ENCODE data around the gene VPS13D. TPM values are rescaled to one million over a fixed set of nuclear protein-coding genes. Genes with fewer than 3 reads are reported as not detected.
"Not testable (repeated sequence)": the region's sequence is repeated elsewhere in the genome, so short reads cannot be mapped to it uniquely, and the experiment has no call there.

The VPS13D gene
- total RNA-seq, 2 donors from 2014 or later: 63.5 to 67.6 TPM

DNA sequence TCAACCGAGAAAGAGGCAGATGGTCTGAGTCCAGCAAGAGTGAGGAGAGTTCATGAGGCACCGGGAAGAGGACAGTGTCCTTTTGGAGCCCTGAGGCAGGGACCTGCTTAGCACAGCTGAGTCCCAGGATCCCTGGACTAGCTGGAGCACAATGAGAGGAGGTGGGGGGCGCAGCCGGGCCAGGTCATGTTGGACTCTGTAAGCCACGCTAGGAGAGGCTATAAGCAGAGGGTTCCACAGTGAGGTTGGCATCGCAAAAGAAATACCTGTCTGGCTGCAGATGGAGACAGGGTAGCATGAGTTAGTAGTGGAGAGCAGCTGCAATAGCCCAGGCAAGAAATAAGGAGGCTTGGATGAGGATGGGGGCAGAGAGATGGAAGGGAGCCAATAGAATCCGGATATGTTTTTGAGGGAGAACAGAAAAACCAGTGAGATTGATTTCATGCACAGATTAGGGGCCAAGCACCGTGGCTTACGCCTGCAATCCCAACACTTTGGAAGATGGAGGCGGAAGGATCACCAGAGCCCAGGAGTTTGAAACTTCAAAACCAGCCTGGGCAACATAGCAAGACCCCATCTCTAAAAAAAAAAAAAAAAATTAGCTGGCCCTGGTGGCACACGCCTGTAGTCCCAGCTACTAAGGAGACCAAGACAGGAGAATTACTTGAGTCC, 290.0 kb downstream of the VPS13D start:
- Mint-ChIP-seq H3K36me3 (ENCODE audit: low read depth) (peaks cover 2% of the 10 kb centered on the region), H3K4me3 (no peak overlapping the region), H3K27me3 (no peaks in the 10 kb centered on the region), H3K27ac (peak overlapping the region; percentile 53), H3K4me1 (peaks cover 12% of the 10 kb centered on the region)
- ATAC-seq (no peak), DNase-seq (no peak)
- no peaks in the 10 kb centered on the region for H3K9me3 ChIP-seq (ENCODE audit: control insufficient read depth, low read length, poor library complexity, severe bottlenecking)

DNA sequence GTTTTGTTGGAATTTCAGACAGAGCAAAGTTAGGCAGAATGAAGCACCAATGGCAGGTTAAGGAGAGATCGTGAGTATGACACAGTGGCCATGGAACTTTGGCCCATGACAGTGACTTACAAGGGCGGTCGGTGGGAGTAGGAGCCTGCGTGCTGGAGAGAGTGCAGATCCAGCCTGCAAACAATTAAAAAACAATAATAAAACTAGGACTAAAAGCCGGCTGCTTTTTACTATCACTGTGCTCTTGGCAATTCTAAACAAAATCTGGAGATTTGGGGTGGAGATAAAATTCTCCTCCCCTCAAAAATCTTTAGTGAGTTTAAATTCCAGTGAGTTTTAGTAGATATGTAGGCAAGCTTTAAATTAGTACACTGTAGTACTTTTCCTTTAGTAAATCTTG, 291.3 kb downstream of the VPS13D start:
- peaks cover 11% of the 10 kb centered on the region for H3K4me1 Mint-ChIP-seq
- peaks cover 2% of the 10 kb centered on the region for H3K36me3 Mint-ChIP-seq (ENCODE audit: low read depth)
- no peak for ATAC-seq
- H3K27me3 Mint-ChIP-seq: no peaks in the 10 kb centered on the region
- H3K27ac Mint-ChIP-seq: no peak overlapping the region
- DNase-seq: no peak
- no peak overlapping the region for H3K4me3 Mint-ChIP-seq
- no peaks in the 10 kb centered on the region for H3K9me3 ChIP-seq (ENCODE audit: control insufficient read depth, low read length, poor library complexity, severe bottlenecking)

DNA sequence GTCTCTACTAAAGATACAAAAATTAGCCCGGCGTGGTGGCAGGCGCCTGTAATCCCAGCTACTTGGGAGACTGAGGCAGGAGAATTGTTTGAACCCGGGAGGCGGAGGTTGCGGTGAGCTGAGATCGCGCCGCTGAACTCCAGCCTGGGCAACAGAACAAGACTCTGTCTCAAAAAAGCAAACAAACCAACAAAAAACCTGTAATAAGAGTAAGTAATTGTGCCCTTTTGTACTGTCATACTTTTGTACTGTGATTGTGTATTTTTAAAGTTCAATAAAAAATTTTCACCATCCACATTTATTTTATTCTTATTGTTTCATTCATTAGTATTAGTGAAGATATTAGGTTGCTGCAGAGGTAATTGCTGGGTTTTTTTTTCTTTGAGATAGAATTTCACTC, 292.9 kb downstream of the VPS13D start:
- H3K4me1 Mint-ChIP-seq; H3K4me3 Mint-ChIP-seq; H3K27ac Mint-ChIP-seq; ATAC-seq; H3K9me3 ChIP-seq (ENCODE audit: control insufficient read depth, low read length, poor library complexity, severe bottlenecking); H3K36me3 Mint-ChIP-seq (ENCODE audit: low read depth); DNase-seq; H3K27me3 Mint-ChIP-seq: not testable (repeated sequence)

DNA sequence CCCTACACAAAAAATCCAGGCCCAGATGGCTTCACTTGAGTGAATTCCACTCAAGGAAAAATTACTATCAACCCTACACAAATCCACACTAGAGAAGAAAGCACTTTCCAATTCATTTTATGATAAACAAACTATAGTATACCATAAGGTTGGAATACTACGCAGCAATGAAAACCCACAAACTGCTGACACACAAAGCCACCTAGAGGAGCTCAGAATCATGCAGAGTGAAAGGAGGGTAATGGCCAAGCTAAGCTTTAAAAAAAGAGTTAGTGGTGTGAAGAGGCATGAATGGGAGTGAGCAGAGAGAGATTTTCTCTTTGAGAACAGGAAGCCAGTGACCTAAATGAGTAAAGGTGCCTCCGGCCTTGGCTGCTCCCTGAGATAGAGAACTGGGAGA, 294.4 kb downstream of the VPS13D start:
- Mint-ChIP-seq H3K36me3 (ENCODE audit: low read depth) (no peaks in the 10 kb centered on the region), H3K27ac (no peak overlapping the region), H3K27me3 (no peaks in the 10 kb centered on the region), H3K4me3 (no peak overlapping the region), H3K4me1 (peaks cover 6% of the 10 kb centered on the region)
- DNase-seq (no peak), ATAC-seq (no peak)
- H3K9me3 ChIP-seq (ENCODE audit: control insufficient read depth, low read length, poor library complexity, severe bottlenecking): no peaks in the 10 kb centered on the region

DNA sequence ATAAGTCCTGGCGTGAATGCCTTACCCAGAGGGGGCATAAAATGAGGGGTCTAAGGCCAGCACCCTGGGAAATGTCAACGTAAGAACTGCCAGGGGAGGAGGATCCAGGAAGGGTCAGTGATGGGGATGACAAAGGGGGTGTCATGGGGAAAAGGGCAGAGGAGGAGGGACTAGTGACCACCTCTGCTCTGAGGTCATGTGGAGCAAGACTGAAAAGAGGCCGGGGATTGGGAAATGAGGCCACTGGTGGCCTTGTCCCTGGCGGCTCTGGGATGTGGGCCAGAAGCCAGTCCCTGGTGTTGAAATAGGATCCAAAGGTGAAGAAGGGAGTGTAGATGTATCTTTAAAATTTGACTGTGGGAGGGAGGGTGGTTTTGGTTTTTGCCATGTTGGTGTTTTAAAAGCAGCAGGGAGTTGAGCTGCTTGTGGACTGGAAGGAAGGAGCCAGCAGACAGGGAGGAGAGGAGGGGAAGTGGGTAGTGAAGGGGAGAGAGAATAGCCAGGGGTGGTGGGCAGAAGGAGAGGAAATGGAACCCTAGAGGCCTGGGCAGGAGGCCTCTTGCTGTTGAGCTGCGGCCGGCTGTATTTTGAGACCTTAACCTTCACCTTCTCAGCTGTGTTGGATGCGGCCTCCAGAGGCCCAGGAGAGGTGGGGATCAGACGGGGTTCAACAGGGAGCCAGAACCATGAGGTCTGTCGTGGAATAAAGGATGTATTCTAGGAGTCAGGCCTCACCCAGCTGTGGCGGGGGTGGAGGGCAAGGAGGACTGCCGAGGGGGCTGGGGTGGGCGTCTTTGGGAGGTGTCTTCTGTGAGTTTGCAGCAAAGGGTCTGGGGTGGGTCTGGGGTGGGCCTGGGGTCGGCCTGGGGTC, 295.7 kb downstream of the VPS13D start:
- Mint-ChIP-seq H3K4me3 (no peak overlapping the region), H3K36me3 (ENCODE audit: low read depth) (no peaks in the 10 kb centered on the region), H3K27ac (peak overlapping the region; percentile 0), H3K4me1 (peaks cover 9% of the 10 kb centered on the region), H3K27me3 (no peaks in the 10 kb centered on the region)
- H3K9me3 ChIP-seq (ENCODE audit: control insufficient read depth, low read length, poor library complexity, severe bottlenecking): no peaks in the 10 kb centered on the region
- DNase-seq (no peak), ATAC-seq (no peak)

DNA sequence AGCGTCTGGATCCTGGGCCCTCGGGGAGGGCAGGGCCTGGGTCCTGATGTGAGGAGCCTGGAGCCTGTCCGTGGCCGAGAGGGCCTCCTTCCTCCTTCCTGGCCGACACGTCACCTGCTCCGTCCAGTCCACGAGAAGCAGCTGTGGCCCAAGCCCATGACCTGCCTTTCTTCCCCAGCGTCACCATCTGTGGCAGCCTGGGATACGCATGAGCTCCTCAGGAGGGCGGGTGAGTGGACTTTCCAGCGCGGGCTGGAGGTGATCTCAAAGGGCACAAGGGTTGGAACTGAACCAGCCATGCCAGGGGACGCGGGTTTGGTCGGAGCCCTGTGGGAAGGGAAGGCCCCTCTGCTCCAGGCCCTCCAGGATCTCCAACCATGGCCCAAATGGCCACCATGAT, 297.7 kb downstream of the VPS13D start:
- H3K4me3 Mint-ChIP-seq: no peak overlapping the region
- ATAC-seq (no peak), DNase-seq (no peak)
- H3K36me3 Mint-ChIP-seq (ENCODE audit: low read depth): no peaks in the 10 kb centered on the region
- no peaks in the 10 kb centered on the region for H3K27me3 Mint-ChIP-seq
- no peaks in the 10 kb centered on the region for H3K9me3 ChIP-seq (ENCODE audit: control insufficient read depth, low read length, poor library complexity, severe bottlenecking)
- H3K27ac Mint-ChIP-seq: peak overlapping the region; percentile 45
- H3K4me1 Mint-ChIP-seq: peaks cover 9% of the 10 kb centered on the region

DNA sequence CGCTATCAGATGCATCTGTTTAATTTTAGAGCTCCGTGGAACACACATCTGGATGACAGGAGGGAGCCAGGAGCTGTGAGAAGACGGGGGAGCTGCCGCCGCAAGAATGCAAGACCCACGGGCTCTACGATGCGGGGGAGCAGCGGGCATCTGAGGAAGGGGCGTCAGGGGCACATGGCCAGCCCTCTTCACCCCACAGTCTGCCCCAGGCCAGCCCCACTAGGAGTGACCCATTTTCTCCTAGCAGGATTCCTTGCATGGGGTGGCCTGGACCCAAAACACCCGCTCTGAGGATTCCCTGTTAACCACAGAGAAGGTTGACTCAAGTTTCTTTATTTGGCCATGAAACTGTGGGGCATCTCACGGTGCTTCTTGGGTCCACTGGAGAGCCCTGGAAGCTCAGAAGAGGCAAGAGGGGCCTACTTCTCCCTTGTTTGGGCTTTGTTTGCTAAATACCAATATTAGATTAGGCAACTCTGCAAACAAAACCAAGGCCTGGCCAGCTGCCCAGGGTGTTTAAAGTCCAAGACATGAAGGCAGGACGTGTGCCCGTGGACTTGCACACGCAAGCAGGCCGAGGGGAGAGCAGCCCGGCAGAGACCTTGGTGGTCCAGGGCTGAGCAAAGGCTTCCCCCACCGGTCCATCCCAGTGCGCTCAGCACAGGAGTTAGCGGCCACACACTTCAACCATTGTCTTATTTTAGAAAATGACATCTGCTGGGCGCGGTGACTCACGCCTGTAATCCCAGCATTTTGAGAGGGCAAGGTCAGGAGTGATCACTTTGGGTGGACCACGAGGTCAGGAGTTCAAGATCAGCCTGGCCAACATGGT, 298.4 kb downstream of the VPS13D start:
- Mint-ChIP-seq H3K4me3 (no peak overlapping the region), H3K27ac (peak overlapping the region; percentile 45), H3K36me3 (ENCODE audit: low read depth) (no peaks in the 10 kb centered on the region), H3K27me3 (no peaks in the 10 kb centered on the region), H3K4me1 (peaks cover 10% of the 10 kb centered on the region)
- no peaks in the 10 kb centered on the region for H3K9me3 ChIP-seq (ENCODE audit: control insufficient read depth, low read length, poor library complexity, severe bottlenecking)
- no peak for DNase-seq
- no peak for ATAC-seq

DNA sequence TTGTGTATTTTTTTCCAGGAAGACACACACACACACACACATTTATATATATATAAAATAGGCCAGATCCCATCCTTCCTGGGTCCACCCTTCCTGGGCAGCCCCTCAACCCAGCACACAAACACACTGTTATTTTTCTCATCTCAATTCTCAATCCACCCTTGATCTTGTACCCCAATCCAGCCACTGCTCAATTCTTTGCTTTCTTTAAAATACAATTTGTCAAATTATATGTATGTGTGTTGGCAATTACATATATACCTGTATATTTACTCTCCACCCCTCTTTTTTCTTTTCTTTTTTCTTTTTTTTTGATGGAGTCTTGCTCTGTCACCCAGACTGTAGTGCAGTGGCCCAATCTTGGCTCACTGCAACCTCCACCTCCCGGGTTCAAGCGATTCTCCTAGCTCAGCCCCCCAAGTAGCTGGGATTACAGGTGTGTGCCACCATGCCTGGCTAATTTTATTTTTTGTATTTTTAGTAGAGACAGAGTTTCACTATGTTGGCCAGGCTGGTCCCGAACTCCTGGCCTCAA, 299.9 kb downstream of the VPS13D start:
- no peak overlapping the region for H3K4me3 Mint-ChIP-seq
- no peaks in the 10 kb centered on the region for H3K9me3 ChIP-seq (ENCODE audit: control insufficient read depth, low read length, poor library complexity, severe bottlenecking)
- no peak for ATAC-seq

DNA sequence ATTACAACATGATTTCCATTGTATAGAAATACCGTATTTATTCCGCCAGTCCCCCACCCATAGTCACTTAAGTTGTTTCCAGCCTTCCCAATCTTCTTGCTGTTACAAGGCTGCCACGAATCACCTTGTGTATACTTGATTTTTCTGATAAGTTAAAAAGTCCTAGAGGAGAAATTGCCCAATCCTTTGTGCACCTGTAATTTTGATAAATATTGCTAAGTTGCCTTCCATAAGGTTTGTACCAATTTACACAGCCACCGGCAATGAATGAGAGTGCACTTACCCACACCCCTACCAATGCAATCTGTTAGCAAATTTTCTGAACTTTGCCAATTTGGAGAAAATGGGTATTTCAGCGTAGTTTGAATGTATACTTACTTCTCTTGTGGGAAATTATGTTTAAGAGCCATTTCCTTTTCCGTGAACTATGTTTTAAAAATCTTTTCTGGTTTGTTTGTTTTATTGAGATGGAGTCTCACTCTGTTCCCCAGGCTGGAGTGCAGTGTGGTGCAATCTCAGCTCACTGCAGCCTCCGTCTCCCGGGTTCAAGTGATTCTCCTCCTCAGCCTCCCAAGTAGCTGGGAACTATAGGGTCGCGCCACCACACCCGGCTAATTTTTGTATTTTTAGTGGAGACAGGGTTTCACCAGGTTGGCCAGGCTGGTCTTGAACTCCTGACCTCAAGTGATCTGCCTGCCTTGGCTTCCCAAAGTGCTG, 300.8 kb downstream of the VPS13D start:
- no peak overlapping the region for H3K4me3 Mint-ChIP-seq
- H3K9me3 ChIP-seq (ENCODE audit: control insufficient read depth, low read length, poor library complexity, severe bottlenecking): no peaks in the 10 kb centered on the region
- H3K27me3 Mint-ChIP-seq: no peaks in the 10 kb centered on the region
- H3K4me1 Mint-ChIP-seq: peaks cover 12% of the 10 kb centered on the region
- H3K36me3 Mint-ChIP-seq (ENCODE audit: low read depth): no peaks in the 10 kb centered on the region
- ATAC-seq (no peak), DNase-seq (no peak)
- H3K27ac Mint-ChIP-seq: no peak overlapping the region

More for the DNA sequence above, 299.9 kb downstream of the VPS13D start:
- Mint-ChIP-seq H3K27me3 (no peaks in the 10 kb centered on the region), H3K36me3 (ENCODE audit: low read depth) (no peaks in the 10 kb centered on the region), H3K4me1 (peaks cover 12% of the 10 kb centered on the region), H3K27ac (no peak overlapping the region)
- DNase-seq: no peak

DNA sequence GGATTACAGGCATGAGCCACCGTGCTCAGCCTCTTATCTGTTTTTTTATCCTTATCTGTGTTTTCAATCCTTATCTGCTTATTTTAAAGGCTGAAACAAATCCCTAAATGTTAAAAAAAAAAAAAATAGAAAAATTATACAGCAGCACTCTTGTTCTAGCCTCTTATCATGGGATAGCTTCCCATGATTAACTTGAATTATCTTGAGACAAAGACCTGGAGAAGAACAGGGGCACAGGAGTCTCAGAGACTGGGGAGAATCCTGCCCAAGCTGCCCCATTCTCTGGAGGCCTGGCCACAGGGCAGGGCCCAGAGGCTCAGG, 301.3 kb downstream of the VPS13D start:
- Mint-ChIP-seq H3K4me1 (peaks cover 12% of the 10 kb centered on the region), H3K36me3 (ENCODE audit: low read depth) (no peaks in the 10 kb centered on the region), H3K27me3 (no peaks in the 10 kb centered on the region), H3K4me3 (no peak overlapping the region), H3K27ac (peak overlapping the region; percentile 37)
- no peak for DNase-seq
- no peak for ATAC-seq
- no peaks in the 10 kb centered on the region for H3K9me3 ChIP-seq (ENCODE audit: control insufficient read depth, low read length, poor library complexity, severe bottlenecking)

DNA sequence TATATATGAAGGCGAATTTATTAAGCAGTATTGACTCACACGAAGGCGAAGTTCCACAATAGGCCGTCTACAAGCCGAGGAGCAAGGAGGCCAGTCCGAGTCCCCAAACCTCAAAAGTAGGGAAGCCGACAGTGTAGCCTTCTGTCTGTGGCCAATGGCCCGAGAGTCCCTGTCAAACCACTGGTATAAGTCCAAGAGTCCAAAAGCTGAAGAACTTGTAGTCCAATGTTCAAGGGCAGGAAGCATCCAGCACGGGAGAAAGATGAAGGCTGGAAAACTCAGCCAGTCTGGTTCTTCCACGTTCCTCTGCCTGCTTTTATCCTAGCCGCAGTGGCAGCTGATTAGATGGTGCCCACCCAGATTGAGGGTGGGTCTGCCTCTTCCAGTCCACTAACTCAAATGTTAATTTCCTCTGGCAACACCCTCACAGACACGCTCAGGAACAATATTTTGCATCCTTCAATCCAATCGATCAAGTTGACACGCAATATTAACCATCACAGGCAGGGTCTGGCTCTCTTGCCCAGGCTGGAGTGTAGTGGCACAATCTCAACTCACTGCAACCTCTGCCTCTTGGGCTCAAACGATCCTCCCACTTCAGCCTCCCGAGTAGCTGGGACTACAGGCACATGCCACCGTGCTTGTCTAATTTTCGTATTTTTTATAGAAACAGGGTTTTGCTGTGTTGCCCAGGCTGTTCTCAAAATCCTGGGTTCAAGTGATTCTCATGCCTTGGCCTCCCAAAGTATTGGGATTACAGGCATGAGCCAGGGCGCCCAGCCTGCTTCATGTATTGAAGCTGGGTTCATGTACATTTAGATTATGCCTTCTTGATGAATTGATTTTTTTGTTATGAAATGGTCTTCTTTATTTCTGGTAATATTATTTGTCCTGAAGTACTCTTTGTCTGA, 302.8 kb downstream of the VPS13D start:
- H3K9me3 ChIP-seq (ENCODE audit: control insufficient read depth, low read length, poor library complexity, severe bottlenecking): no peaks in the 10 kb centered on the region
- H3K27me3 Mint-ChIP-seq: no peaks in the 10 kb centered on the region
- peaks cover 12% of the 10 kb centered on the region for H3K4me1 Mint-ChIP-seq
- H3K36me3 Mint-ChIP-seq (ENCODE audit: low read depth): peaks cover 6% of the 10 kb centered on the region
- no peak for DNase-seq
- no peak overlapping the region for H3K27ac Mint-ChIP-seq
- no peak overlapping the region for H3K4me3 Mint-ChIP-seq
- ATAC-seq: no peak
